A549 (cell line): ENCODE data around the gene ARL8B. TPM values are rescaled to one million over a fixed set of nuclear protein-coding genes. Genes with fewer than 3 reads are reported as not detected.
A peak's percentile ranks its signal among the peaks of the same experiment; 100 is the strongest.

Experiments
- ATAC-seq, 2 experiments: fragments of 200-7000 bp in 1 of 2; fragments of >200 bp in 1 of 2; cut with Nextera tagmentation in 1 of 2; cut with Tn5 transposase in 1 of 2; 3 replicates each; pipeline versions ENCODE4 v1.8.0 to v1.9.1; 2018 to 2020; ENCODE audit warnings: mild to moderate bottlenecking in 1 of 2, moderate library complexity in 1 of 2
- CTCF ChIA-PET: fragments of 300-600 bp; sonication (Branson Sonifier 250); formaldehyde crosslinking; extraction: SDS; loops from one replicate; lab custom pipeline; 2021; ENCODE audit warnings: antibody characterized with exemption, inconsistent platforms; lab: Yijun Ruan, JAX
- POLR2A ChIA-PET: fragments of 350-600 bp; formaldehyde crosslinking; extraction: SDS; loops from one replicate; lab custom pipeline; 2021; ENCODE audit warnings: antibody characterized with exemption, inconsistent platforms; lab: Yijun Ruan, JAX
- DNase-seq, 2 experiments: peaks; one replicate each; pipeline versions ENCODE4 v3.0.0 to v3.0.0-alpha.2; 2011 to 2016; ENCODE audit warnings: low read depth in 1 of 2, low spot score in 1 of 2
- FAIRE-seq: peaks from 2 replicates; lab custom pipeline; 2011; peaks lifted over from hg19 to GRCh38; lab: Jason Lieb, UNC
- H3K27ac ChIP-seq, 2 experiments: fragments of >200 bp; sonication (Bioruptor Twin); formaldehyde crosslinking; 3 replicates each; pipeline ENCODE4 v1.5.1; 2016 to 2017
- H3K4me1 ChIP-seq: fragments of >200 bp; sonication (Bioruptor Twin); formaldehyde crosslinking; 3 replicates; pipeline ENCODE4 v1.6.1; 2016
- H3K4me2 ChIP-seq: fragments of >200 bp; sonication (Bioruptor Twin); formaldehyde crosslinking; 3 replicates; pipeline ENCODE4 v1.6.1; 2016
- H3K4me3 ChIP-seq: fragments of >200 bp; sonication (Bioruptor Twin); formaldehyde crosslinking; 3 replicates; pipeline ENCODE4 v1.5.1; 2016
- H3K9me3 ChIP-seq: fragments of >200 bp; sonication (Bioruptor Twin); formaldehyde crosslinking; 3 replicates; pipeline ENCODE4 v1.6.1; 2016
- ATOH8 ChIP-seq: fragments of 250-450 bp; sonication (Bioruptor Pico); IDR thresholded peaks from 2 replicates; pipeline ENCODE4 v1.5.0; 2020; ENCODE audit warnings: low read depth, mild to moderate bottlenecking, moderate library complexity
- CHD2 ChIP-seq: fragments of 150-350 bp; IDR thresholded peaks from 2 replicates; pipeline ENCODE4 v1.6.1; 2014; ENCODE audit warnings: low read length; ENCODE audit not compliant: partially characterized antibody
- CHD4 ChIP-seq: fragments of 200-600 bp; sonication (generic); IDR thresholded peaks from 2 replicates; pipeline ENCODE4 v1.6.1; 2016; ENCODE audit warnings: antibody characterized with exemption, mild to moderate bottlenecking, borderline replicate concordance
- CTCF ChIP-seq: fragments of >200 bp; sonication (Bioruptor Twin); formaldehyde crosslinking; IDR thresholded peaks from 3 replicates; pipeline ENCODE4 v1.5.1; 2016
- E2F6 ChIP-seq: IDR thresholded peaks from 2 replicates; pipeline ENCODE4 v1.6.1; 2012; ENCODE audit warnings: low read depth, borderline replicate concordance
- ELK1 ChIP-seq: fragments of 150-350 bp; IDR thresholded peaks from 2 replicates; pipeline ENCODE4 v1.6.1; 2014; ENCODE audit warnings: low read depth, mild to moderate bottlenecking, low read length
- ESRRA ChIP-seq: fragments of 150-350 bp; IDR thresholded peaks from 2 replicates; pipeline ENCODE4 v1.6.1; 2014; ENCODE audit warnings: mild to moderate bottlenecking, low read length, borderline replicate concordance
- JUN ChIP-seq, 2 experiments: fragments of >200 bp; sonication (Bioruptor Twin); formaldehyde crosslinking; IDR thresholded peaks; 2 replicates in 1 of 2; 3 replicates in 1 of 2; pipeline ENCODE4 v1.6.1; 2016 to 2017
- NPAS2 ChIP-seq: fragments of 250-450 bp; sonication (Bioruptor Pico); IDR thresholded peaks from 2 replicates; pipeline ENCODE4 v1.8.0; 2022; ENCODE audit warnings: mild to moderate bottlenecking, moderate library complexity, borderline replicate concordance
- NR3C1 ChIP-seq: fragments of >200 bp; sonication (Bioruptor Twin); formaldehyde crosslinking; IDR thresholded peaks from 3 replicates; pipeline ENCODE4 v1.6.1; 2017
- PHF8 ChIP-seq: fragments of 200-600 bp; sonication (generic); IDR thresholded peaks from 2 replicates; pipeline ENCODE4 v1.6.1; 2016; ENCODE audit warnings: low read depth, mild to moderate bottlenecking, antibody characterized with exemption, moderate library complexity, borderline replicate concordance
- POLR2A ChIP-seq: IDR thresholded peaks from 2 replicates; pipeline ENCODE4 v1.6.1; 2012; ENCODE audit warnings: mild to moderate bottlenecking, low read length
- REST ChIP-seq: fragments of 200-600 bp; sonication (generic); IDR thresholded peaks from 2 replicates; pipeline ENCODE4 v1.6.1; 2016; ENCODE audit warnings: antibody characterized with exemption, mild to moderate bottlenecking, moderate library complexity
- TP53 ChIP-seq: fragments of 250-450 bp; sonication (Bioruptor Pico); IDR thresholded peaks from 2 replicates; pipeline ENCODE4 v1.5.0; 2021; ENCODE audit warnings: mild to moderate bottlenecking, moderate library complexity
- WGBS: methylation state at CpG from one replicate; pipeline ENCODE4 v1.1.6; 2017; ENCODE audit errors: missing lambda C conversion rate; 5-methylcytosine and 5-hydroxymethylcytosine counted together
- polyA plus RNA-seq, 4 experiments: library from polyadenylated mRNA; depleted of rRNA in 3 of 4; stranded (reverse); fragments of >200 nt; fragmentation: RNase III in 1 of 4; extraction: RNeasy Plus Mini Kit Qiagen cat#74134 plus additional on column Dnase treatment in 1 of 4; gene quantifications; 2 replicates in 3 of 4; 3 replicates in 1 of 4; pipeline ENCODE4 v1.2.3, GENCODE V29; 2011 to 2017

Gene ARL8B
- polyA plus RNA-seq, 2 of the 4 experiments (the other 2 are of a cell fraction) = 51.2 to 51.7 TPM

- Histone ChIP-seq H3K4me3 (peak overlapping the region; percentile 84), H3K4me1 (peaks cover 30% of the 10 kb centered on the region; the same call in 2 of the 3 replicates), H3K27ac (peak overlapping the region; percentile 92 to 98), H3K9me3 (no peaks in the 10 kb centered on the region), H3K4me2 (peak overlapping the region; percentile 96)
- ChIA-PET POLR2A (interaction anchor here (0.9 kb wide), 1 partner anchor 9 kb away, joined by 4 read pairs; no protein-coding TSS in a partner anchor), CTCF (interaction anchor here (0.6 to 1.1 kb wide), 5 partner anchors 37 to 518 kb away, joined by 3 to 5 read pairs (median 3); no protein-coding TSS in a partner anchor)
- peak; percentile 66 to 74 for ATAC-seq
- WGBS = 0% methylated on average over 8 of the region's 66 CpGs
- TF ChIP-seq PHF8 (peak; percentile 77), E2F6 (no peak), ATOH8 (CRISPR knock-in tag) (no peak), ELK1 (no peak), CHD2 (no peak), NR3C1 (no peak), CHD4 (no peak), TP53 (CRISPR knock-in tag) (no peak), CTCF (no peak), JUN (IDR thresholded peaks at IDR 0.05) (0 out of 5 replicates have a peak, but pooled peaks of 1 of the 2 experiments have one; percentile 7), ESRRA (no peak), POLR2A (0 out of 2 replicates have a peak, but pooled peaks have one; percentile 15)
- peak; percentile 33 to 38 for DNase-seq
- FAIRE-seq = no peak
These were observed 65.9 kb downstream of the ARL8B start for GRCh38 chr3:5187920-5188418.

GRCh38 chr3:5188419-5189221 lies 66.5 kb downstream of the ARL8B start:
- peak; percentile 19 to 36 for ATAC-seq
- Histone ChIP-seq H3K9me3 (no peaks in the 10 kb centered on the region), H3K4me1 (peaks cover 30% of the 10 kb centered on the region; the same call in 2 of the 3 replicates), H3K4me2 (peak overlapping the region; percentile 96), H3K27ac (peak overlapping the region; percentile 92 to 98), H3K4me3 (peak overlapping the region; percentile 84)
- POLR2A ChIA-PET = interaction anchor here (0.9 kb wide), 1 partner anchor 9 kb away, joined by 4 read pairs; no protein-coding TSS in a partner anchor
- TF ChIP-seq REST (peak; percentile 35; the same call in 1 of the 2 replicates), NPAS2 (no peak)
- FAIRE-seq = no peak
- DNase-seq = peak; percentile 53 to 54
- 4% methylated on average over 17 of the region's 26 CpGs for WGBS
- CTCF ChIA-PET = interaction anchor here (0.6 to 1.4 kb wide), 6 partner anchors 37 to 518 kb away, joined by 3 to 5 read pairs (median 3); no protein-coding TSS in a partner anchor
